DMS79 (cell line): ENCODE data around the gene LGR6.
"Not testable (repeated sequence)": the region's sequence is repeated elsewhere in the genome, so short reads cannot be mapped to it uniquely, and the experiment has no call there.

Source experiments
- DNase-seq: peaks from one replicate; lab custom pipeline; 2025; lab: John Stamatoyannopoulos, UW

LGR6 gene

DNA sequence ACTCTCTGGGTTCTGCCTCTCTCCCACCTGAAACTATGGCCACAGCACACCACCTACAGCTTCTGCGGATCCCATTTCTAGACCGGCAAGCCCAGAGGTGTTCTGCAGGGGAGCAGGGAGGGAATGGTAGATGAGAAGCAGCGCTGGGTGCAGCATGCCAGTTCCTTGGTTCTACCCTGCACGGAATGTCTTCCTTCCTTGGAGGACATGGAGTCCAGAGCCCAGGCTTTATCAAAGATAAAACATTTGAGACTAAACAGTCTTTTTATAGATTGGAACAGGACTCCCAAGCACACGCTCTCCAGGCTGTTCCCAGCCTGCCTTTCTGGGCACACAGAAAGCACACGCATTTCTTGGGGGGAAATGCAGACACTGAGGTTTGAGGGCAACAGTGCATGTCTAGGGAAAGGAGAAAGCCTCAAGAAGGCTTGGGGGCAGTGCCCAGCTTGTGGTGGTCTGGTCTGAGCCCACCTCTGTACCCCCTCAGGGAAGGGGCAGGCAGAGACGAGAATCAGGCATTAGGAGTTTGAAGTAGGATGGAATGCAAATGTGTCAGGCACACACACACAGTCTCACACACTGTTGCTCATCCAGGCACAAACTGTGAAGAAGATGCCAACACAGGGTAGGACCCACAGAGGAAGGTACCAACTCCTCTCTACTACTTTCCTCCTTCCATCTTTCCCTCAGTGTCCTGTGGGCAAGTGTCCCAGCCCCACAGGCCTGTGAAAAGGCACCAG, 29.7 kb downstream of the LGR6 start:
- no peak for DNase-seq

- DNase-seq = no peak
Observed at GRCh38 chr1:202224453-202224852, 30.9 kb downstream of the LGR6 start.

GRCh38 chr1:202225131-202225530, 31.5 kb downstream of the LGR6 start:
- no peak for DNase-seq

DNA sequence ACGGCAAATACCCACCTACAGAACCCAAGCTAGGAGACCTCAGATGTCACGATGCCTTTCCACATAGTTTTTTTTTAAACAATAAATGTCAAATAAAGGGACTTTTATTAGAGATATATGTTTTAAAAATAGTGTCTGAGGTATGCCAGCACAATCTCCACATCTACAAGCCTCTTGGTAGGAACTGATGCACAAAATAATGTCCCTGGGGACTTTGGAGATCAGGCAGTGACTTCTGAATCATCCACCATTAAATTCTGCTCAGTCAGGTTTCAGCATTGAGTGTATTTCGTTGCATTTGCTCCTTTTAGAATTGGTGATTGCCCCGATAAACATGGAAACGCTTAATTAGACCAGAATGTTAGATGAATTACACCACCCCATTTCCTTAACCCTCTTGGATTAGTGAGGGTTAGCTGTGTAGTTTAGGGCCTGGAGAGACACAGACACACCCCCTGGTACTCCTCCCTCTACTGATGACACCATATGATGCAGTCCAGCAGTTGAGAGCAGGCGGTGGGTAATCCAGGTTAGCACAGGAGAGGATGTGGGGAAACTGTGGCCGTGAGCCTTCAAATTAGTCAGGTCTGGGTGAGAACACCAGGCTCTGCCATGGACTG, 33.6 kb downstream of the LGR6 start:
- DNase-seq = no peak

DNA sequence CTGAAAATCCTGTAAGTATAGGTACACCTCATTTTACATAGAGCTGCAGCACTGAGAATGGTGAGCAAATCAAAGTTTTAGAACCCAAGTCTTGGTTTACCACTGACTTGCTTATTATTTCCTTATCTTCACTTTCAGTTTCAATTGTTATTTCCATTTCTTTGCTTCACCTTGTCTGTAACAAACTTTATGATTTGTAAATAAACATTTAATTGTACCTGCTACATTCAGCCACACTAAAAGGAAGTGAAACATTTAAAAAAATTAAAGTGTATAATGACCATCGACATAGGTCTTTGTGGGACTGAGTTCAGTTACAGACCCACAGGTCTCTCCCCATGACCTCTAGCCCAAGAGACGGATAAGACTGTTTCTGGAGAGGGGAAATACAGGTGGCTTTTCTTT, 34.4 kb downstream of the LGR6 start:
- no peak for DNase-seq

- no peak for DNase-seq
Observed at GRCh38 chr1:202228484-202229122, 35.0 kb downstream of the LGR6 start.

GRCh38 chr1:202229376-202229775, 35.8 kb downstream of the LGR6 start:
- no peak for DNase-seq

- no peak for DNase-seq
Observed at GRCh38 chr1:202230061-202230938, 36.7 kb downstream of the LGR6 start.

GRCh38 chr1:202230939-202231645, 37.5 kb downstream of the LGR6 start:
- DNase-seq = no peak

DNA sequence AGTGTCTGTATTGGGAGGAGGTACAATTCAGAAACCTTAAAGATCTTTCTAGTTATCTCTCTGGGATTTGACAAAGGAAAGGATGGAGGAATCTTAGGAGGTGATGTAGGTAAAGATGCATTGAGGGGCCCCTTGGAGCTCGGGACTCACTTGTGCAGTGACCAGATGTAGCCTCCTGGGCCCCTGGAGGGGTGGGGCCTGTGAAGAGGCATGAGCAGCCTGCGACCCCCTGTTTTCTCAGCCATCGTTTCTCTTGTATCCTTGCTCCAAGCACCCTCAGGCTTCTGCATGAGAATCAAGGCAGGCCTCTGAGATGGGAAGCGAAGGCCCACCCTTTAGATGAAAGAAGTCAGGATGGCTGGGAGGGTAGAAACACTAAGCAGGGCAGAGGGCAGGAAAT, 39.6 kb downstream of the LGR6 start:
- no peak for DNase-seq

DNA sequence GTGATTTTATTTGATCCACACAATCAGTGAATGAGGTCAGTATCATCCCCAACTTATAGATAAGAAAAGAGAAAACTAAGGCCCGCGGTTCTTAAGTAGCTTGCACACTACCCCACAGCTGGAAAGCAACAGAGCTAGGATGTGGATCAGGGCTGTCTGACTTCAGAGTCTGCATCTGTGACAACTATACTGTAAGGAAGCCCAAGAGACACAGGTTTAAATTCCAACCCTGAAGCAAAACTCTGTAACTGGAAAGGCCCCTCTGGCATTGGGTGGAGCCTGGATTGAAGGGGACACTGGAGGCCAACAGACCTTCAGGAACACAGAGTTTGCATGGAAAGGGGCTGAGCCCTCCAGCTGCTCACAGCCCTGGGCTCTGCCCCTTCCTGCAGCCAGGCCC, 40.2 kb downstream of the LGR6 start:
- DNase-seq = no peak

DNA sequence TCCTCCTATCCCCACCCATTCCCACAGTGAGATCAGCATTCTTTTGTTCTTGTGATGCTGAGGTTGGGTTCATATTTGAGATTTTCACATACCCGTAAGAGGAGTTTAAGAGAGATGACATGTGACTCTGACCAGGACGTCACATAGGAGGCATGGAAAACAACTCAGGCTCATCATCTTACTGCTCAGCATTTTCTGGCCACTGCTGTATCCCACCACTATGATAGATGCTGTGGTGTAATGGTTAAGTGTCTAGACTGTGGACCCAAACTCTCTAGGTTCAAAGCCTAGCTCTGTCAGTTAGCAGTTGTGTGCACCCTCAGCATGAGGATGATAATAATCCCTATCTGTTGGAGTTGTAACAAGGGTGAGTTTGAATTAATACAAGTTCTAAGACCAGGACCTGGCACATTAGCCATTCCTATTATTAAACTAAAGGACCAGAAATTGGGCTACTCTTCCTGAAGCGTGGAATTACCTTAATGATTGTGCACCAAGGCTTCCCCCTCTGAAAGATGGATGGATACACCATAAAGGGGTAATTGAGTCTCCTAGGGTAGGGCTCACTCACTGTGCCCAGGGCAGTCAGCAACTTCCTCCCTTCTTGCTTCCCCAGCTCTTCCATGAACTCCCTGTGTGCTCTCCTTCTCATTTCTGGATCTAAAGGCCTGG, 40.9 kb downstream of the LGR6 start:
- DNase-seq = no peak

DNA sequence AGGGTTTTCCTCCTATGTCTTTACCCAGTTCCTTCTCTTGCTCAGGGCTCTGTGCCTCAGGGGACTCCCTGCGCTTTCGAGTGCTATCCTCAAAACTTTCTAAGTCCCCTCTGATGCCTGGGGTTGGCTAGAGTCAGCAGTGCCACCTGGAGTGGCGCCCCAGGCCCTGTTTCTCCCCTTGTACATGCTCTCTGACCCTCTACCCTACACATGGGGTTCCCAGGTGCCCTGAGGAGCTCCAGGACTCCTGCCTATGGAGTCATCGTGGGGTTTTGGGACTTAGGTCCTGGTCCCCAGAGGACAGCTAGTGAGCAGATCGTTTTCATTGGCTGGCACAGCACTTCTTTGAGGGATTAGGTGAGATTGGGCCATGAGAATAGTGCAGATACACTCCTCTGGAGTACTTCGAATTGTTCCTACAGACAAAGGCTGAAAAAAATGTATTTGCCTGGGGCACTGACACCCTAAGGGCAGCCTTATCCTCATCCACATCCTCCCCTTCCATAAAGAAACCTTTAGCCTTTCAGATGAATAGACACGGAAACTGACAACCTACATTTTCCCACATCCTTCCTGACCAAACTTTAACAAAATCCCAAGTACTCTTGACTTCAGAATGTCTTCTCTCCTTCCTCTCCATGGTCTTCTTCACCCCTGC, 41.5 kb downstream of the LGR6 start:
- no peak for DNase-seq

- DNase-seq = no peak
Observed at GRCh38 chr1:202235856-202236837, 42.5 kb downstream of the LGR6 start.

DNA sequence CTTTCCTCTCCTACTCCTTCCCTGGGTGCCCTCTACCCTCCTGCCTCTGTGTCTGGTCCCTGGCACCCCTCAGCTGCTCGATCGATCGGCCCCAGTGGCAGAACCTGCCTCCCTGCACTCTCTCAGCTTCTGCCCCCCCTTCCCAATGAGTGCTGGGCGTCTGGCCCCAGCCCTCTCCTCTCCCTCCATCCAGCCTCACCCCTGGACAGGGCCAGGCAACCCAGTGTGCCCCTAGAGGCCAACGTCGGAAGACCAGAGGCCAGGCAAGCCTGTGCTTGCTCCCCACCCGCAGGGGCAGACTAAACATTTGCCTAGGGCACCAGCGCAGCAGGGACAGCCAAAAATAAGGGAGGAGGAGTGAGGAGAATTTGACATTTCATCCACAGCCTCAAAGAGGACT, 43.5 kb downstream of the LGR6 start:
- peak; percentile 12 for DNase-seq

GRCh38 chr1:202238914-202239313, 45.3 kb downstream of the LGR6 start:
- no peak for DNase-seq

DNA sequence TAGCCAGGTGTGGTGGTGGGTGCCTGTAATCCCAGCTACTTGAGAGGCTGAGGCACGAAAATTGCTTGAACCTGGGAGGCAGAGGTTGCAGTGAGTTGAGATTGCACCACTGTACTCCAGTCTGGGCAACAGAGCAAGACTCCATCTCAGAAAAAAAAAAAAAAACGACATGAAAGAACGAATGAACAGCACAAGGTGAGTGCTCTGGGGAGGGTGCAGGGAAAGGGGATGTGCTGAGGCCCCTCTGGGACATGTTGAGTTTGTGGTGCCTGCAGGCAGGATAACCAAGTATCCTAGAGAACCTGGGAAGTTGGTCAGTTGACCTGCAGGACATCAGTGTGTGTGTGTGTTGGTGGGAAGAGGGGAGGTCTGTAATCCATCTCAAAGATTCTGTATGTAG, 46.6 kb downstream of the LGR6 start:
- not testable (repeated sequence) for DNase-seq

GRCh38 chr1:202240956-202241355, 47.4 kb downstream of the LGR6 start:
- DNase-seq = no peak

DNA sequence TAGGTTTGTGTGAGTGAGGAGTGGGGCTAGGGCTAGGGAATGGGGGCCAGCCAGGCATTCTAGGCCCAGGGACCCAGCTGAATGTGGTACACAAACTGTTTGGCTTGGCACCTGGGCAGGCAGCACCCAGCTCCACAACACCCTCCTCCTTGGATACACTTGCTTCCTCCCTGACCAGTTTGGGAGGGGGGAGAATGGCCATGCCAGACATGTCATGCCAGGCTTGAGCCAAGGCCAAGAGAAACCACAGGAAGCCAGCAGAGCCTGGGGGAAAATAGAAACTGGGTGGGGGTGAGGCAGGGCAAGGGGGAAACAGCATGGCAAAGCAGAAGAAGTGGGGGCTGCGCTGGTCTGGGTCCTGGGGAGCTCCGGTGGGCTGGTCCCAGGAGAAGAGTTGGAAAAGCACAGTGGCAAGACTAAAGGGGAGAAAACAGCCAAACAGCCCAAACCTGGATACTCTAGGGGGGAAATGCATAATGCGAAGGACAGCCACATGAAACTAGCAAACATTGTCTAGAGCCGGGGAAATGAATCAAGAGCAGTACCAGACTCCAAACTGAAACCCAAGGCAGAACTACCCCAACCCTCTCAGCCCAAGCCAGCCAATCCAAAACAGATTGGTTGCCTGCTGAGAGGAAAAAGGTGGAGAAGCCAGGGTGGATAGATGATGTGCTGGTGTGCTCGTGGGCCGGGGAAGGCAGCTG, 47.9 kb downstream of the LGR6 start:
- no peak for DNase-seq
